Loucy (cell line): ENCODE measurements around the gene PCK1.

ENCODE experiments used
- H2AFZ ChIP-seq: fragments of 200-600 bp; sonication (generic); 2 replicates; pipeline ENCODE4 v1.6.0; 2016; ENCODE audit warnings: antibody characterized with exemption, mild to moderate bottlenecking, low read length, moderate library complexity
- H3F3A ChIP-seq: fragments of 200-600 bp; 2 replicates; pipeline ENCODE4 v1.6.0; 2016; ENCODE audit warnings: antibody characterized with exemption, low read depth, mild to moderate bottlenecking
- H3K27me3 ChIP-seq: fragments of 200-600 bp; sonication (generic); 2 replicates; pipeline ENCODE4 v1.6.1; 2014; ENCODE audit warnings: low read length, mild to moderate bottlenecking; ENCODE audit not compliant: insufficient read depth, poor library complexity, severe bottlenecking
- H3K36me3 ChIP-seq: fragments of 200-600 bp; sonication (generic); 2 replicates; pipeline ENCODE4 v1.6.1; 2016; ENCODE audit warnings: low read length; ENCODE audit not compliant: insufficient read depth
- H3K4me1 ChIP-seq: fragments of 200-600 bp; sonication (generic); 2 replicates; pipeline ENCODE4 v1.5.1; 2014; ENCODE audit warnings: low read length, mild to moderate bottlenecking; ENCODE audit not compliant: insufficient read depth, poor library complexity, severe bottlenecking
- H3K4me2 ChIP-seq: fragments of 200-600 bp; sonication (generic); 2 replicates; pipeline ENCODE4 v1.6.0; 2014; ENCODE audit warnings: antibody characterized with exemption, low read length, low read depth, mild to moderate bottlenecking; ENCODE audit not compliant: poor library complexity, severe bottlenecking
- H3K4me3 ChIP-seq: fragments of 200-600 bp; sonication (generic); 2 replicates; pipeline ENCODE4 v1.5.1; 2014; ENCODE audit warnings: low read length, mild to moderate bottlenecking, mixed read lengths; ENCODE audit not compliant: poor library complexity, severe bottlenecking
- H3K79me2 ChIP-seq: fragments of 200-600 bp; sonication (generic); 2 replicates; pipeline ENCODE4 v1.6.1; 2014; ENCODE audit warnings: low read length; ENCODE audit not compliant: insufficient read depth
- H3K9ac ChIP-seq: fragments of 200-600 bp; sonication (generic); 2 replicates; pipeline ENCODE4 v1.6.0; 2014; ENCODE audit warnings: mild to moderate bottlenecking, low read depth, low read length, moderate library complexity; ENCODE audit not compliant: poor library complexity, severe bottlenecking
- H3K9me2 ChIP-seq: fragments of 200-600 bp; sonication (generic); replicated peaks from 2 replicates; pipeline ENCODE4 v1.6.1; 2016; ENCODE audit warnings: low read depth, low read length, mixed read lengths
- H3K9me3 ChIP-seq: fragments of 200-600 bp; sonication (generic); 2 replicates; pipeline ENCODE4 v1.6.1; 2014; ENCODE audit warnings: mild to moderate bottlenecking, antibody characterized with exemption, low read length, low read depth; ENCODE audit not compliant: insufficient read depth
- H4K20me1 ChIP-seq: fragments of 200-600 bp; sonication (generic); 2 replicates; pipeline ENCODE4 v1.6.0; 2014; ENCODE audit warnings: antibody characterized with exemption, low read length, mild to moderate bottlenecking; ENCODE audit not compliant: insufficient read depth, poor library complexity, severe bottlenecking
- EZH2phosphoT487 ChIP-seq: fragments of 200-600 bp; IDR thresholded peaks from 2 replicates; pipeline ENCODE4 v1.6.1; 2018; ENCODE audit warnings: antibody characterized with exemption, mild to moderate bottlenecking, moderate library complexity, borderline replicate concordance
- TF ChIP-seq, protein P1 (sequence below): fragments of 200-600 bp; sonication (generic); conservative IDR thresholded peaks from 2 replicates; pipeline ENCODE4 v1.5.1; 2014; ENCODE audit warnings: mild to moderate bottlenecking, antibody characterized with exemption, low read length

Gene PCK1

DNA sequence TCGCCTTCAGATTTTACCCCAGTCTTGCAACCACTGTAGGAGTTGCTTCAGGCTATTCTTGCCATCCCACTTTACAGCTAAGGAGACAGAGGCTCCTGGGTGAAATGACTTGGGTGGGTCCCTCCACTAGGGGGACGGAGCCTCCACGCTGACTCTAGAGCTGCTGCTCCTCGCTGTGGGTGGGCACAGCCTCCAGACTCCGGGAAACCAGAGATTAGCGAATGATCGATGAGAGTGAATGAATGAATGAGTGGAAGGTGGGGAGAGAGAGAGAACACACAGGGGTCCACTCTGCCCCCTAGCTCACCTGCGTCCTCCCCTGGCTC is 48.9 kb downstream of the PCK1 start:
- no peaks in the 10 kb centered on the region for H3K27me3 ChIP-seq
- TF ChIP-seq, protein P1, sequence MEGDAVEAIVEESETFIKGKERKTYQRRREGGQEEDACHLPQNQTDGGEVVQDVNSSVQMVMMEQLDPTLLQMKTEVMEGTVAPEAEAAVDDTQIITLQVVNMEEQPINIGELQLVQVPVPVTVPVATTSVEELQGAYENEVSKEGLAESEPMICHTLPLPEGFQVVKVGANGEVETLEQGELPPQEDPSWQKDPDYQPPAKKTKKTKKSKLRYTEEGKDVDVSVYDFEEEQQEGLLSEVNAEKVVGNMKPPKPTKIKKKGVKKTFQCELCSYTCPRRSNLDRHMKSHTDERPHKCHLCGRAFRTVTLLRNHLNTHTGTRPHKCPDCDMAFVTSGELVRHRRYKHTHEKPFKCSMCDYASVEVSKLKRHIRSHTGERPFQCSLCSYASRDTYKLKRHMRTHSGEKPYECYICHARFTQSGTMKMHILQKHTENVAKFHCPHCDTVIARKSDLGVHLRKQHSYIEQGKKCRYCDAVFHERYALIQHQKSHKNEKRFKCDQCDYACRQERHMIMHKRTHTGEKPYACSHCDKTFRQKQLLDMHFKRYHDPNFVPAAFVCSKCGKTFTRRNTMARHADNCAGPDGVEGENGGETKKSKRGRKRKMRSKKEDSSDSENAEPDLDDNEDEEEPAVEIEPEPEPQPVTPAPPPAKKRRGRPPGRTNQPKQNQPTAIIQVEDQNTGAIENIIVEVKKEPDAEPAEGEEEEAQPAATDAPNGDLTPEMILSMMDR, result peak; percentile 27; the same call in 1 of the 2 replicates
- no peak for TF ChIP-seq EZH2phosphoT487

DNA sequence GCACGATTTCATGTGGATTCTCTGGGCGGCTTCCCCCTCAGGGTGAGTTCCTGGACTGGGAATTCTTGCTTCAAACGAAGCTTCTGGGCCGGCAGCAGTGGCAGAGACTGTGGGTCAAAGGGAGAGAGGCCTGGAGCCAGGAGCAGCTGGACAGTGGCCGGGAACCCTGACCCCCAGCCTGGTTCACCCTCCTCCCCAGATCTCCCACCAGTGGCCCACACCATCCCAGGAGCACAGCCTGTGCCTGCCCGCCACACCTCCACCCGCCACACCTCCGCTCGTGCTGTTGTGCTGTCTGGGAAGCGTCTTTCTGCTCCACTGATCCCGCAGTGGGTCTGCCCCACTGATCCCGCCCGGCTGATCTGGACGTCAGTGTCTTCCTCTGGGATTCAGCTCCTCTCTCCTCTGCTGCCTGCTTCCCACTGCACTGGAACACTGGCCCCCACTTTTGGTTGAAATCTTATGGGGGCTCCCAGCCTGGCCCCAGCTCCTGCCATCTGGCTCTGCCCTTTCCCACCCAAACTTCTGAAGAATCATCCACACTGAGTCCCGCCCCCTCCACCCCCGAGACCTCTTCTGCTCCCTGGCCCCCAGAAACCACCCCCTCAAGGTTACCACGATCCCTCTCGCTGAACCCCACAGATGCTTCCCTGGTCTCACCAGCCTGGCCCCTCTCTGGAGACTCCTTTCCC is 49.5 kb downstream of the PCK1 start:
- H3F3A ChIP-seq, result no peaks in the 10 kb centered on the region
- H3K9me3 ChIP-seq, result no peaks in the 10 kb centered on the region
- H3K9me2 ChIP-seq, result no peaks in the 10 kb centered on the region
- H3K9ac ChIP-seq, result no peak overlapping the region
- H3K4me1 ChIP-seq, result no peaks in the 10 kb centered on the region
- no peak for TF ChIP-seq EZH2phosphoT487
- TF ChIP-seq, protein P1, result no peak
- no peak overlapping the region for H3K4me3 ChIP-seq
- no peaks in the 10 kb centered on the region for H3K79me2 ChIP-seq
- H3K27me3 ChIP-seq, result no peaks in the 10 kb centered on the region
- H2AFZ ChIP-seq, result no peak overlapping the region
- H4K20me1 ChIP-seq, result no peaks in the 10 kb centered on the region
- H3K36me3 ChIP-seq, result no peaks in the 10 kb centered on the region
- no peak overlapping the region for H3K4me2 ChIP-seq

More for the DNA sequence above, 48.9 kb downstream of the PCK1 start:
- H2AFZ ChIP-seq, result no peak overlapping the region
- no peak overlapping the region for H3K4me3 ChIP-seq
- H3K36me3 ChIP-seq, result no peaks in the 10 kb centered on the region
- no peaks in the 10 kb centered on the region for H3K9me2 ChIP-seq
- H3K9ac ChIP-seq, result no peak overlapping the region
- H3K4me2 ChIP-seq, result no peak overlapping the region
- H3K4me1 ChIP-seq, result no peaks in the 10 kb centered on the region
- H4K20me1 ChIP-seq, result no peaks in the 10 kb centered on the region
- no peaks in the 10 kb centered on the region for H3K79me2 ChIP-seq
- no peaks in the 10 kb centered on the region for H3K9me3 ChIP-seq
- no peaks in the 10 kb centered on the region for H3F3A ChIP-seq

DNA sequence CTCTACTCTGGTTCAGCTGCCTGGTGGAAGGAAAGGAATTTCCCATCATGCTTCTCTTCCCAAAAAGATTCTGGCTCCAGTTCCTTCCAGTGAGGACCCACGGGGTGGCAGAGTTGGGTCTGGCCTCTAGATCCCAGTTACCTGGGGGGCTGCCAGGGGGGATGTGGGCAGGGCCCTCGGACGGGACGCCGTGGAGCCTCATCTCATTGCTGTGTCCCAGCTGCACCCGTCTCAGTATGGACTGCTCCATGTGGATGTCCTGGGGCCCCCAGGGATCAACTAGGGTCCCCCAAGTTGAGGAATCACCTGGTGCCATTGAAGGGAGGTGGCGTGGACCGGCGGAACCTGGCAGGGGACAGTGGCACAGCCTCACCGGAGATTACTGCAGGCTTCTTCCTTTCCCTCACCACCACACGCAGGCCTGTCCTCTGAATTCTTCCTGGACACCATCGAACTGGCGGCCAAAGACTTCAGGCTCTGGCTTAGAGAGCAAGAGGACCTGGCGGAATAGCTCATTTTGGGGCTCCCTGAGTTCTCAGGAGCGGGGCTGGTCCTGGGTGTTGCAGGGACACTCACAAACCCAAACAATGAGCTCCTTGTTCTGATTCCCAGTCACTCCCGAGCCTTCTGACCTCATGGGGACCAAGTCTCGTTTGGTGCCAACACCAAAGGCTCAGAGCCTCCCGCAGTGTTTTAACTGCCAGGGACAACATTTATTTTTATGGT is 50.8 kb downstream of the PCK1 start:
- no peak overlapping the region for H3K9ac ChIP-seq
- no peaks in the 10 kb centered on the region for H3K36me3 ChIP-seq
- peaks cover 3% of the 10 kb centered on the region for H3K27me3 ChIP-seq
- no peaks in the 10 kb centered on the region for H3K9me2 ChIP-seq
- no peaks in the 10 kb centered on the region for H3F3A ChIP-seq
- no peak overlapping the region for H3K4me3 ChIP-seq
- no peak overlapping the region for H2AFZ ChIP-seq
- no peaks in the 10 kb centered on the region for H4K20me1 ChIP-seq
- H3K79me2 ChIP-seq, result no peaks in the 10 kb centered on the region
- no peak overlapping the region for H3K4me2 ChIP-seq
- H3K4me1 ChIP-seq, result no peaks in the 10 kb centered on the region
- no peak for TF ChIP-seq EZH2phosphoT487
- TF ChIP-seq, protein P1, result no peak
- no peaks in the 10 kb centered on the region for H3K9me3 ChIP-seq
